ENCODE results near the gene ORC6.

- TF ChIP-seq CTCF (IDR thresholded peaks at IDR 0.05) (no peak), POLR2A (IDR thresholded peaks at IDR 0.05) (no peak)
Measured at GRCh38 chr16:46649588-46650253, 39.7 kb upstream of the ORC6 start.
